NCI-H460 (cell line): ENCODE measurements around the gene EYA4. TPM values are rescaled to one million over a fixed set of nuclear protein-coding genes. Genes with fewer than 3 reads are reported as not detected.

Source experiments
- DNase-seq: peaks from one replicate; pipeline ENCODE4 v3.0.0-alpha.2; 2016; ENCODE audit warnings: low read depth; ENCODE audit errors: extremely low read depth
- total RNA-seq: library from RNA; depleted of rRNA; stranded (reverse); fragments of >200 nt; shearing (Covaris generic); gene quantifications from 2 replicates; pipeline ENCODE4 v1.2.3, GENCODE V29; 2014

The EYA4 gene
- total RNA-seq, 1 experiment from 2014 or later = 26.0 TPM

- DNase-seq = no peak
These were observed 1.8 kb downstream of the EYA4 start for GRCh38 chr6:133242637-133243585.

- no peak for DNase-seq
These were observed 2.7 kb downstream of the EYA4 start for GRCh38 chr6:133243723-133244305.

- DNase-seq = no peak
These were observed 3.4 kb downstream of the EYA4 start for GRCh38 chr6:133244519-133244918.

GRCh38 chr6:133245007-133245406 lies 3.9 kb downstream of the EYA4 start:
- DNase-seq = no peak

- DNase-seq = no peak
These were observed 4.3 kb downstream of the EYA4 start for GRCh38 chr6:133245422-133245903.

GRCh38 chr6:133247581-133247980 lies 6.4 kb downstream of the EYA4 start:
- no peak for DNase-seq

GRCh38 chr6:133248241-133249001 lies 7.3 kb downstream of the EYA4 start:
- no peak for DNase-seq

GRCh38 chr6:133251688-133252087 lies 10.5 kb downstream of the EYA4 start:
- DNase-seq = no peak

- DNase-seq = peak; percentile 76
These were observed 13.5 kb downstream of the EYA4 start for GRCh38 chr6:133254552-133255228.

- no peak for DNase-seq
These were observed 16.5 kb downstream of the EYA4 start for GRCh38 chr6:133257545-133258105.

GRCh38 chr6:133259561-133259960 lies 18.4 kb downstream of the EYA4 start:
- DNase-seq = no peak

GRCh38 chr6:133262804-133263203 lies 21.6 kb downstream of the EYA4 start:
- DNase-seq = no peak

GRCh38 chr6:133265066-133265465 lies 23.9 kb downstream of the EYA4 start:
- DNase-seq = no peak

- DNase-seq = no peak
These were observed 25.0 kb downstream of the EYA4 start for GRCh38 chr6:133266186-133266585.

GRCh38 chr6:133268621-133269020 lies 27.5 kb downstream of the EYA4 start:
- DNase-seq = no peak

- no peak for DNase-seq
These were observed 33.7 kb downstream of the EYA4 start for GRCh38 chr6:133274813-133275212.

- DNase-seq = no peak
These were observed 34.1 kb downstream of the EYA4 start for GRCh38 chr6:133275213-133275612.

- no peak for DNase-seq
These were observed 36.2 kb downstream of the EYA4 start for GRCh38 chr6:133277228-133277899.

- no peak for DNase-seq
These were observed 36.9 kb downstream of the EYA4 start for GRCh38 chr6:133277900-133278545.
